HepG2 (cell line): ENCODE measurements around the gene TAT.

Experiments
- TAF15 ChIP-seq: fragments of 200-400 bp; formaldehyde crosslinking; IDR thresholded peaks from one replicate; pipeline ENCODE4 v1.6.1; 2018; ENCODE audit warnings: mild to moderate bottlenecking, low read depth, low read length; ENCODE audit not compliant: poor library complexity, severe bottlenecking
- ZNF121 ChIP-seq: sonication (generic); formaldehyde crosslinking; IDR thresholded peaks from 2 replicates; pipeline ENCODE4 v1.5.0; 2020; ENCODE audit warnings: mild to moderate bottlenecking, missing genetic modification reagents

- TF ChIP-seq TAF15 (no peak), ZNF121 (CRISPR knock-in tag) (no peak)
Measured at GRCh38 chr16:71565812-71566700, 10.8 kb downstream of the TAT start.
